GM19193 (cell line): ENCODE measurements around the gene IFFO2.
A peak's percentile ranks its signal among the peaks of the same experiment; 100 is the strongest.

ENCODE experiments used
- POLR2A ChIP-seq: IDR thresholded peaks from 4 replicates; pipeline ENCODE4 v1.6.1; 2011; ENCODE audit not compliant: insufficient read depth, insufficient read length; ENCODE audit errors: extremely low read depth

Gene IFFO2

DNA sequence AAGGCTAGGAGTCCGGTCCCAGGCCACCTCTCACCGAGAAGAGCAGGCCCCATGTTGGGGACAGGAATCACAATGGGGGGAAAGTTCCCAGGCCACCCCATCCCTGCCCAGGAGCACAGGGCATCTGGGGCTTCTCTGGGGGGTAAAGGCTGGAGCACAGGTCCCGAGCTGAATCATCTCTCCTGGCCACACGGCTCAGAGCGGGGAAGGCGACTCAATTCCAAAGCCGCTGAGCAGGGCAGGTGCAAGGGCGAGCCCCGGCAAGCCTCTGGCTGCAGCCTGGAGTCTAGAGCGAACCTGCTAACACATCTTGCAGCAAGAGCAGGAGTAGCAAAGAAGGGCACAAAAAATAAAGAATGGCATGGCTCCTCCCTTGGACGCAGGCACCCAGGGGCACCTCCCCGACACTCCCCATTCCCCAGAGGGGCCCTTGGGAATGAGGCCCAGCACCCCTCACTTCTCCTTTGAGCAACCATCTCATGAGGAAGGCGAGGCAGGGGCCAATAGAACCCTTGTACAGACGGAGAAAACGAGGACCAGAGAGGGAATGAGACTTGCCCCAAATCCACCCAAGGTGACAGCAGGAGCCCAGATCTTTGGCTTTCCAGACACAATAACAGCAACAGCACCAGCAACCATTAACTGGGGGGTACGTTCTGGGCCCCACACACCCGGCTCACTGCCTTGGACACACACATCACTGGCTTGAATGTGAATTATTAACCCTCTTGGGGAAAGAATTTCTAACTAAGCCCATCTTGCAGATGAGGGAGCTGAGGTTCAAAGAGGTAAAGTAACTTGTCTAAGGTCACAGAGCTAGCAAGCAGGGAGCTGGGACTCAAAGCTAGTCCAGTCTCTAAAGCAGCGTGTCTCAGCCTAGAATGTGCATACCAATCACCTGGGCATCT is 33.4 kb downstream of the IFFO2 start:
- no peak for TF ChIP-seq POLR2A

DNA sequence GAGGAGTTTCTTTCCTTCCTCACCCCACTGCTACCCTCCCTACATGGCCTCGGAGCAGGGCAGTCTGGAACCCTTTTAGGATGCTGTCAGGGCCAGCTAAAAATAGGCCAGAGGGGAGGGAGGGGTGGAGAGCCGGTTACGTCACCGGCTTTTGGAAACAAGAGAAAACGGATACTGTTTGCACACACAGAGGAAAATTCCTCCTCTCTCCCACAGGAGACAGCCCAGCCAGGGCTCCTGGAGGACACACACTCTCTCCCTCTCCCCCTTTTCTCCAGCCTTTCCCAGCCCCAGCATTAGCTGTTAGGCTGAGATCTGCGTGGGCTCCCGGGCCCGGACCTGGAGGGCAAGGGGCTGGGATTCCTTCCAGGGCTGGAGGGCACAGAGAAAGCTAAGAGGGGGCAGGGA is 34.2 kb downstream of the IFFO2 start:
- no peak for TF ChIP-seq POLR2A

DNA sequence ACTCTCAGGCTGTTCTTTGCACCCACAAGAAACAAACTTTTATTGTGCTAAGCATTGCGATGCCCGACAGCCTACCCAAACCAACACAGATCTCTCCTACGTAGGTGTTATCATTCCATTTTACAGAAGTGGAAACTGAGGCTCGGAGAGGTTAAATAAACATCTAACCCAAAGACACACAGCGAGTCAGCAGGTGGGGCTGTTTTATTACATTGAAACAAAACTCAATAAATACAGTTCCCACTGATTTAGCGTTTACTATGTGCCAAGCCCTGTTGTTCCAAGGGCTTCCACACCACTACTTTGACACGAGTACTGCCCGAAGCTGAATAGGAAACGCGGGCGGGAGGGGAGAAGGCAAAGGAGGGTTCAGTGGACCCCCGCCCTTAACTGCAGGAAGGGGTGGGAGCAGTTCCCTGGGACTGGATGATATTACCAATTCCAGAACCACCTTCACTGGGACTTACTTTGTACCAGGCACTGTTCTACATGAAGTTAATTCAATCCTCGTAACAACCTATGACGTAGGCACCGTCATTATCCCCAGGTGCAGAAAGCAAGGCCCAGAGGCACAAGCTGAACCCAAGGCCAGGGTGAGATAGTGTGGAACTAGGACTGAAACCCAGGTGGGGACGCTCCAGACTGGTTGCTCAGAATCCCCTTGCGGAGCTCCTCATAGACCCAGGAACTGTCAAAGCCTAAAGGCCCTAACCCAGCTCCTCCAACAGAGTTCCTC is 34.8 kb downstream of the IFFO2 start:
- no peak for TF ChIP-seq POLR2A

DNA sequence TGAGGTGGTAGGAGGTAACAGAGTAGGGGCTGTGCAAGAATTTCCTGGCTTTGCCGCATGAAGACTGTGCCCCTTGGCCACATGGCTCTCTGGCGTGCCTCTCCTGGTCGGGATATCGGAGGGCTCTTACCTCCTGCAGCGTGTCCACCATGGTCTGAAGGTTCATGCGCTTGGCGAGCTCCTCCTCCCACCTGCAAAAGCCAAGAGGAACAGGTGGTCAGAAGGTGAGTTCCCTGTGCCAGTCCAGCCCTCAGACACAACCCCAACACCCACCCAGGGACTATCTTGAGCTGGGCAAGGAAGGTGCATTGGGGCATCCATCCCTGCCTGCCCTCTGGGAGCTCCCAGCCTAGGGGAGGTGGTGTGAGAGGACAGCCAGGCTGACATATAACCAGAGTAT is 35.5 kb downstream of the IFFO2 start:
- TF ChIP-seq POLR2A, result no peak

DNA sequence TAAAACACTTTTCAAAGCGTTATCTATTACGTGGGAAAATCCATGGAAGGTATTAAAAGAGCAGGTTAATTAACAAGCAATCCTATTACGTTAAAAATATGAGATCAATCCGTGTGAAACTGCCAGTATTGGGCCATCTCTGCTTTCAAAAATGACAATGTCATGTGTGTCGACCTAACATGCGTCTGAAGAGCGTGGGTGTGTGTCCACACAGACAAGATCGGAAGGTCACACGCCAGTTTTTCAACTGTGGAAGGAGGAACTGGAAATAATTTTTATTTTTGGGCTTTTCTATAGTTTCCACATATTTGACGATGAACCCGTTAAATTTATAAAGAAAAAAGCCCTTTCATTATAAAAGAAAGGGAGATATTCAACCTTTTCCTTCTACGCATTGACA is 36.5 kb downstream of the IFFO2 start:
- no peak for TF ChIP-seq POLR2A

DNA sequence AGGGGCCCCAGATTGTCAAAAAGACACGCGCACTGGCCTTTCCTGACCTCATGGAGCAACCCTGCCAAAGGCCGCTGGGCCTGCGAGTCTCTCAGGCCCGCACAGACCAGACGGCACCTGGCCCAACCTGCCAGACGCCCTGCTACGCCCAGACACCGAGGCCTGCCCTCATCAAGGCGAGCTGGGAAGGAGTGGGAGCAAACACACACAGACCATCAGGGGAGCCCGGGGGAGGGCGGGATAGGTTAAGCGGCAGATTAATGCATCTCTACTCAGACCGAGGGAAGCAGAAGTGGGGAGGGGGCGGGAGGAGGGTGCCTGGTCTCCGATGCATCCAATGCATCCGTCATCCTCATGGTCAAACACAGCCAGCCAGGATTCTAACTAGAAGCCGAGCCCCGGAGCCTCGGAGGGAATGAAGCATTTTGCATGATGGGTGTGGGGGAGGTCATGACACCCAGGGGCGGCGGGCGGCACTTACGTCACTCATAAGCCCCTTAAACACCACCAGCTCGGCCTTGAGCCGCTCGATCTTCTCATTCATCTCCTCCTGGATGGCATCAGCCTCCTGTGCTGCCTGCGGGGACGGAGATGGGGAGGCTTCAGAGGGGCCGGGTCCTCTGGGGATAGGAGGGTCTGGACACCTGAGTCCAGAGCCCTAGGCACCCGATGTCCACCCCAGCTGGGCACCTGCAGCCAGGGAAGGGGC is 37.1 kb downstream of the IFFO2 start:
- TF ChIP-seq POLR2A, result no peak

- TF ChIP-seq POLR2A, result no peak
Observed at GRCh38 chr1:18918417-18918816, 38.1 kb downstream of the IFFO2 start.

DNA sequence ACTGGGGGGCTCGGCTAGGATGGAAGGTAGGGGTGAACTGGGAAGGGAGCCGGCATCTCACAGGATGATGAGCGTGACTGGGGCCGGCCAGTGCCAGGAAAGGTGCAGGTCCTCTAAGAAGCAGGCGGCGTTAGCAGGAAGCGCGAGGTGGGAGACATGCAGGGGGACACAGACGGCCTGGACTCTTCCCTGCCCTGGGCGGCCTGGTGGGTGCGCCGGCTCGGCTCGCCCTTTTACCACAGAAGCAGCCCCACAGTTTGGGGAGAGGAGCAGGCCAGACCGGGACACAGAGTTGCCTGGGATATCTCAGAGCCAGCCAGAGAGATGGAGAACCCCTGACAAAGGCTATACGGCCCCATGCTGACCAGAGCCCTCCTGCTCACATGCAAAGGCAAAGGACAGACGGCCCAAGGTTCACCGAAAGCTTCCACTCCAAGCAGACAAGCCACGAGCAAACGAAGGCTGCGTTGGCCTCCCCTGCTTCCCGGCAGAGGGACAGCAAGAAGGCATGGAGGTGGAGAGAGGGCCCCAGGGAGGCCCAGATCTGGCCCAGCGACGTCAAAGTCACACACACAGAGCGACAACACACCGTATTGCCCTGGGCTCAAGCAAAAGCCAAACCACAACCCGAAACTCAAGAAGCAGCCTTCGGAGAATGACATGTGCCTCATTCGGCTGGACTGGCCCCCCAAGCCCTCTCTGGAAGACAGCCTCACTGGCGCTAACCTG is 39.2 kb downstream of the IFFO2 start:
- no peak for TF ChIP-seq POLR2A

GRCh38 chr1:18915341-18915740 is 41.1 kb downstream of the IFFO2 start:
- TF ChIP-seq POLR2A, result no peak

DNA sequence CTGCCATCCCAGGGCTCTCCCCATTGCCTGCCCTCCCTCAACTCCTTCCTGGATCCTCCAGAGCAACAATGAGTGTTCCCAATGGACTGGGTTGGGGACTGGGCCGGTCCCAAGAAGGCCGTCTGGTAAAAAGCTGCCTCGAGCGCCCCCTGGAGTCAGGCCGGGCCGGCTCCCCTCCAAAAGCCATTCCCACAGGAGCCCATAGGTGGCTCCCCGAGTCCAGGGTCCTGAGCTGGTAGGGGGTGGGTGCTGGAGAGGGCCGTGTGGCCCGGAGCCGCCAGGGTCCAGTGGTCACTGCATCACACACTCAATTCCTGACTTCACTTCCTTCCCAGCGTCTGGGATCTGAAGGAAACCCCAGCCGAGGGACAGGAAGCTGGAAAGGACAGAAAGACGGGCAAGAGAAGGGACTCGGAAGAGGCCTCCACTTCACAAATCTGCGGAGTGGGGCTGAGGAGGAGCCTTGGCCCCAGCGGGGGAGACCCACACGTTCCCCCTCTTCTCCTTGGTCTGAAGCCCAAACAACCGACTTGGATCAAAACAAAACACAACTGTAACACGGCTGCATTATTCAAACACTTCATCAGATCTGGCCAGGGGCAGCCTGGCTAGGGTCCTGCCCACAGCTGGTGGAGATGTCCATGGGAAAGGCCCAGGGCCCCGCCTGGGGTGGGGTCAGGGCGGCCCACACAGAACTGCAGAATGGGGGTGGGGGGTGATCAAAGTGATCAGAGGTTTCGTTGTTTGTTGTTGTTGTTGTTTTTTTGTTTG is 43.2 kb downstream of the IFFO2 start:
- TF ChIP-seq POLR2A, result no peak

DNA sequence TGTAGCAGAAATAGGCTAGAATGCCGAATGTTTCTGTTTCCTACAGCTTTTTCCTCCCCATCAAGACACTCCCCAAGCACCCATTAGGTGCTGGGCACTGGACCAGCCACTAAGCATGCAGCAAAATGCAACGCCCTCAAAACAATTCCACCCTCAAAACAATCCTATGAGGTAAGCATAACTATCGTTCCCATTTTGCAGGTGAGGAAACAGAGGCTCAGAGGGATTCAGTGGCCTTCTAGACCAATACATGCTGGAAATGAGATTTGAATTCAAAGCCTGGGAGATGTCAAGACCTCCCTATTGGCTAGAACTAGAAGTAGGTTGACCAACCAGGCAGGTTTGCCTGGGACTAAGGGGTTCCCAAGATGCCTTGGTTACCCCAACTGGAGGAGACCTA is 43.9 kb downstream of the IFFO2 start:
- no peak for TF ChIP-seq POLR2A

DNA sequence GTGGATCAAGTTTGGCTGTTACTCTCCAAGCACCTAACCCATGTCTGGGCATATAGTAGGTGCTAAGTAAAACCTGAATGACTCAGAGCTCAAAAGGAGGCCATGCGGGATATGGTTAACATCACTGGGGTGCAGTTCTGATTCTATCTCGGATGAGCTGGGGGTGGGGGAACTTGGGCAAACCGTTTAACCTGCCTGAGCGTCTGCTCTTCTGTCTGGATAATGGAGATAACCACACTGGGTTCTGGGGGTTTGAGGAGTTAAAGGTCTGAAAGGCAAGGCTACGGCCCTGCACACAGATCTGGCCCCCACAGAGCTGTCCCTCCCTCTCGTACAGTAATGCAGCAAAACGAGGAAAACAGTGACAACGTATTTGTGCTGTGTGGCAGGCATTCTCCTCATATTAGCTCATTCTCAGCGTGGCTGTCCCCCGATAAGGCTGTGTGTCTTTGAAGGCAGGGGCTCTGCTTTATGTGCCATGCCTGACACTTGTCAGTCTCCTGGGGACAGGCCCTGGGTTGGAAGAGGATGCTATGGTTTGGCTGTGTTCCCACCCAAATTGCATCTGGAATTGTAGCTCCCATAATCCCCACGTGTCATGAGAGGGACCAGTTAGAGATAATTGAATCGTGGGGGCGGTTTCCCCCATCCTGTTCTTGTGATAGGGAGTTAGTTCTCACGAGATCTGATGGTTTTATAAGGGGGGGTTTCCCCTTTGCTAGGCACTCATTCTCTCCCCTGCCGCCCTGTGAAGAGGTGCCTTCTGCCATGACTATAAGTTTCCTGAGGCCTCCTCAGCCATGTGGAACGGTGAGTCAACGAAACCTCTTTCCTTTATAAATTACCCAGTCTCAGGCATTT is 47.3 kb downstream of the IFFO2 start:
- no peak for TF ChIP-seq POLR2A

DNA sequence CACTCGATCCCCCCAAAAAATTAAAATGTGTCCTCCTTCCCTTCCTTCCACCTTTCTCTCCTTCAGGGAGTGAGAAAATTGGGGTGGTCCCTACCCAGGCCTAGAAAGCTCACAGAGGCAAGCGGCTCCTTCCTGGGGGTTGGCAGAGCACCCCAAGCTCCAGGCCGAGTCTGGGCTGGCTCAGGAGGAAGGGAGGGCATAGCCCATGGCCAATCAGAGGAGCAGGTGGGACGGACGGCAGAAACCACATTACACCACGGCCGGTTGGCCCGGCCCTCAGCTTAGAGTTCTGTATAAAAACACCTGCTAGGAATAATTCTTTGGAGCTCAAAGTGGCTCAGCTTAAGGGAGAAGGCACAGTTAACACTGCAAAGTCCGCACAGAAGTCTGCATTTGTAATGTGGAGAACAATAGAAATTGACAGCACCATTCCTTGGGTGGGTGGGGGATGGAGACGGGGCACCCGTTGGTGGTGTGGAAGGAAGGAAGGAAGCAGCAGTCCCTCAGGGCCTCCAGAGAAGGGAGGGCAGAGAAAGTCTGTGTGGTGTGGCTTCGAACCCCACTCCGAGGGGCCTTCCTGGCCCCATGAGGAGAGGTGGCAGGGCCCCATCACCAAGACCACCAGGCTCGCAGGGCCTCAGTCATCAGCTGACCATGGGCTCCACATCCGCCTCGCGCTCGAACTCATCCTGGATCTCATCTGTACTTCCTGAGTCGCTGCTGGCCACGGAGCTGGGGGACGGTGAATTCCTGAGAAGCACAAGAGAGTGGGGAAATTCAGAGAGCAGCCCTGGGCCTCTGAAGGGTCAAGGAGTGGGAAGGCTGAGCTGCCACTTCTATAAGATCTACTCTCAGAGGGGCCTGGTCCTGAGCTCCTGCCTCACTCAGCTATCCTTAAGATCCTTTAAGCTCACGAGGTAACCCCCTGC is 48.3 kb downstream of the IFFO2 start:
- peak; percentile 14 for TF ChIP-seq POLR2A
